Measurements from ENCODE around the gene FOXS1.
"Not testable (repeated sequence)": the region's sequence is repeated elsewhere in the genome, so short reads cannot be mapped to it uniquely, and the experiment has no call there.

The FOXS1 gene

GRCh38 chr20:31820228-31820627, 25.2 kb downstream of the FOXS1 start:
- no peak for DNase-seq

DNA sequence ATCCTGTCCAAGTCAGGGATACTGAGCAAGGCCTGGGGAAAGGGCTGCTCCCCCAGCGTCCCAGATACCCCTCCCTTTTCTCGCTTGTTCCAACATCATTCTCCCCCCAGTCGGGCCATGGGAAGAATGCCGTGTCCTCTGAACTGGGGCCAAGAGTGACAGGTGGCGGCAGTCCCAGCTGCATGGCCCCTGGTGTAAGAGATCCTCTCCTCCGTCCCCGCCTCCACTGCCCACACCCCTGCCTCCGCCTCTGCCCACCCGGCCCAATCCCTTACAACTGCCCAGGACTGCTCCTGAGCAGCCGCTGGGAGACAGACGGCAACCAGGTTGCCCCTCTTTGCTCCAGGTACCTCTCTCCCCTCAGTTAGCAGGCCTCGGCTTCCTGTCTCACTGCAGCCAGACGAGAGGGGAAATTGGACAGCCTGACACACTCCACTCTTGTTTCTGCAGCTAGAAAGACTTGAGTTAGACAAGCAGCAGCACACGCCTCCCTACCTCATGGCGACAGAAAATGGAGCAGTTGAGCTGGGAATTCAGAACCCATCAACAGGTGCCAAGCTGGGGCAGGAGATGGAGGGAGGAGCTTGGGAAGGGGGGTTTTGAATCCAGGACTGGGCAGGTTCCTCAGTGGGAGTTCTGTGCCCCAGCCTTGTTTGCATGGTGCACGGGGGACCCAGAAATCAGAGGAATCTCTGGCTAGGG, 26.2 kb downstream of the FOXS1 start, which contains the start of gene MYLK2:
Gene MYLK2, plus strand, starts transcription at position 274 of the 702 bp plus-strand sequence. Its CDS starts 225 bp downstream, at position 499.
- DNase-seq = no peak

DNA sequence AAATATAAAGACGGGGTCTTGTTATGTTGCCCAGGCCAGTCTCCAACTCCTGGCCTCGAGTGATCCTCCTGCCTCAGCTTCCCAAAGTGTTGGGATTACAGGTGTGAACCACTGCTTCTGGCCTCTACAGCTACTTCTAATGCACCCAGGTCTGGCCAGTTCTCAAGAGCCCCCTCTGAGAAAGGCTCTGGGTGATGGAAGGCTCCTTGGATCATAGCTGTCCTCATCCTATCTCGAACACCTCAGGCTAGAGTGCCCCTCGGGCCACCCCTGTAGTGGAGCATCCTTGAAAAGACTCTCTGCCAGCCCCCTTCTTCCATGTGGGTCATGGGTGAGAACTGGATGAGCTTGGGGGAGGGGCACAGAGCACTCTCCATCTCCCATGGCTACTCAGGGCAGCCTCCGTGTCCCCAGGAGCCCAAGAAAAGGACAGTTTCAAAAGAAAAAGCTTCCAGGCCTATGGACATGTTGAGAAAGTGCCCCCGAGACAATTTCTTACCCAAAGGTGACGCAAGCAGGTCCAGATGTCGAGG, 27.0 kb downstream of the FOXS1 start:
- DNase-seq = no peak

- no peak for DNase-seq
Measured at GRCh38 chr20:31817461-31817860, 27.9 kb downstream of the FOXS1 start.

DNA sequence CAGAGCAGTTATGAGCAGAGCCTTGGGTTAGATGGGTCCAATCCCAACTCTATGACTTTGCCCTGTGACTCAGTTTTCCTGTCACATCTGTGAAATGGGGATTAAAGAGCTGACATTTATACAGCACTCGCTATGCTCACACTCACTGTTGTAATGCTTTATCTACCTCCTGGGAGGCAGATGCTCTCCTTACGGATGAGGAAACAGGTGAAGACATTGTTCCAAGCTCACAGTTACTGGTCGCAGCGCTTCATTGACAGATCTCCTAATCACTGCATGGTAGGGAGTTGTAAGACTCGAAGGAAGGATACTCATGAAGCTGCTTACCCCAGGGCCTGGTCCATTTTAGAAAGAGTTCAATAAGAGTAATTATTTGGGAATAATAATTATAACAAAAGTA, 29.2 kb downstream of the FOXS1 start:
- DNase-seq = no peak

DNA sequence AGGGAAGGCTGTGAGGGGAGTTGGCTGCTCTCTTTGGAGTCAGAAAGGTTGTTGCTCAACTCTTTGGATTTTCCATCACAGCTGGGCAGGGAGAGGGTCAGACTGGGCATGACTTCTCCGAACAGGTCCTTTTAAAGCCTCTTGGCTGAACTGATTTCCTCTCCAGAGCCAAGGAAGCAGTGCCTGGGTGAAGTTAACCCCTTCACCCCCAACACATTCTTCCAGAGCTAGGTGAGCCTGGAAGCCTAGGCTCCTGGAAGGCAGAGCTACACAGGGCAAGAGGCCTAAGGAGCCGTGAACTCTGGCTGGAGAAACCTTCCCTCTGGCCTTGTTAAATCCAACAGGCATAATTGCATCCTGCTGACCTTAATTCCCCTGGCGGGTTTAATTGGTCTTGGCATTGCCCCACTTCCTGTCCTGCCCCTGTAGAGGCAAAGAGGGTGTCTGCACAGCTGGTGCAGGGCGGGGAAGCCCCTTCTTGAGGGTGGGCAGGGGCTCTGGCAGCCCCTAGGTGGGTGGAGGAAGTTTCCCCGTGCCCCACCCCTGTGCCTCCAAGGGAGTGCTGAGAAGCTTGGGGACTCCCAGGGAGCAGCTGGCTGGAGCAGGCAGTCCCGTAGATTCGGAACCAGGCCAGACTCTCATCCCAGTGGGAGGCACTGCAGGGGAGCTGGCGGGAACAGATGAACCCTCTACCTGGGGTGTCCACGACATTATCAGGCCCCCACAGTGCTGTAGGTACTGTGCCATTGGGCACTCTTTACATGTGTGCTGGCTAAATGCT, 29.8 kb downstream of the FOXS1 start:
- DNase-seq = no peak

GRCh38 chr20:31814142-31814541, 31.3 kb downstream of the FOXS1 start:
- not testable (repeated sequence) for DNase-seq

GRCh38 chr20:31813611-31814010, 31.8 kb downstream of the FOXS1 start:
- no peak for DNase-seq

DNA sequence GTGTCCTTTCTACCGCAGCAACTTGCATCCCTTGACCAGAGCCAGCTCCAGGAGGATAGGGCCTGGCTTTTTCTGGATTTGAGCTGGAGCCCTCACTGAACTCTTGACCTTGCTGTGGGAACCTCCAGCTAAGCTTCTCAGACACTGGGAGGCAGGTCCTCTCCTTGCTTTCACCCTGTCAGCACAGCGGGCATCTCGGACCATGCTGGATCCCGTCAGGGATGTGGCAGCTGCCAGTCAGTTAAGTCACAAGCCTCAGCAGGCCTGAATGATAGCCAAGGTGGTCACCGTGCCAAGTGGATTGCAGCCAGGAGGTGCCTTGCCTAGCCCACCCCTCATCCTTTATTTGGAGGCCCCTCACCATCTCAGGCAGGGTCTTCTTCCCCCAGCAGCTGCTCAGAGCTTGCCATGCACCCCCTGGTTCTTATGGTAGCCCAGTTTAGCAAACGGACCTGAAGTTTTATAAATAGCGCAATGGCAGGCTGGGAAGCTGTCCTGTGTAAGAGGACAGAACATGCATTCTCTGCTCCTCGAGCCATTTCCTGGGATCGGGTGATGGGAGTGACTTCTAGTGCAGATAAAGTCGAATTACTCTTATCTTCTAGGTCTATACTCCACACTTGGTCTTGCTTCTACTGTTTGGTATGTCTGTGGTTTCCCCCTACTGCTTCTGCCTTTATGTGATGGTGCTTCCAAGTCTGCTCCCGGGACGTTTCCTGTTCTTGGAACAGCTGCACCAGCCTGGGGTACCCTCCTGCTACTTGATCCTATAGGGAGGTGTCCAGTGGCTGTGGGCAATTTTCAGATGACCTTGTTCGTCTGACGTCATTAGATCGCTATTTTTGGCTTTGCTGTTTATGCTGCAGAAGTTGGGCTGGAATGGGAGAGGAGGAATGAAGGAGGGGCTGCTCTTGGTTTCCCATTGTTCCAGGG, 33.3 kb downstream of the FOXS1 start:
- no peak for DNase-seq

GRCh38 chr20:31811198-31811597, 34.2 kb downstream of the FOXS1 start:
- DNase-seq = no peak

GRCh38 chr20:31809661-31810060, 35.7 kb downstream of the FOXS1 start:
- DNase-seq = no peak

GRCh38 chr20:31808481-31808880, 36.9 kb downstream of the FOXS1 start:
- no peak for DNase-seq

- no peak for DNase-seq
Measured at GRCh38 chr20:31806564-31807355, 38.6 kb downstream of the FOXS1 start.

DNA sequence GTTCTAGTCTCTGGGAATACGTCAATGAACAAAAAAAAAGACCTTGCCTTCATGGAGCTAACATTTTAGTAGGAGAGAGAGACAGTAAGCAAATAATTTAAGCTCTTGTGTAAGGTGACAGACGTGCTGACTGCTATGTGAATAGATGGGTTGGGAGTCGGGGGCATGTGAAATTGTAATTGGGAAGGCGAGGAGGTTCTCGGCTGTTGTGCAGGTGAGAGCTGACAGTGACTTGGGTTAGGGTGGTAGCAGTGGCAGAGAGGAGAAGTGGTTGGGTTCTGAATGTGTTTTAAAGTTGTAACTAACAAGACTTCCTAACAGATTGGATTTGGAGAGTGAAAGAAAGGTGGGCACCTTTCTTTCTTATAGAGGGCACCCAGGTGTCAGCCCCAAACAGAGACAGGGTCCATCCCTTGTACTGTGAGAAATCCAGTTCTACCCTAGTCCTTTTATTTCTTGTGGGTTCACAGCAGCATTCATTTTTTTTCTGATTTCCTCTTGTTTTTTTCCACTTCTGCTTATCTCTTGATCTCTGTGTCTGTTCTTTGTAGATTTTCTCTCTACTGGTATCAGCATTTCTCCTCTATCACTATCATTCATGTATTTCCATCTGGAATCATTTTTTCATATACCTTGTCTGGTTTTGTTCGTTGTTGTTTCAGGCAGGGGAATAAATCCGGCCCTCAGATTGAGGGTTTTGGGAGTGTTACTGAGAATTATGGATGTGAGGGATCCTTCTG, 41.7 kb downstream of the FOXS1 start:
- DNase-seq = no peak

GRCh38 chr20:31801508-31801907, 43.9 kb downstream of the FOXS1 start:
- no peak for DNase-seq

DNA sequence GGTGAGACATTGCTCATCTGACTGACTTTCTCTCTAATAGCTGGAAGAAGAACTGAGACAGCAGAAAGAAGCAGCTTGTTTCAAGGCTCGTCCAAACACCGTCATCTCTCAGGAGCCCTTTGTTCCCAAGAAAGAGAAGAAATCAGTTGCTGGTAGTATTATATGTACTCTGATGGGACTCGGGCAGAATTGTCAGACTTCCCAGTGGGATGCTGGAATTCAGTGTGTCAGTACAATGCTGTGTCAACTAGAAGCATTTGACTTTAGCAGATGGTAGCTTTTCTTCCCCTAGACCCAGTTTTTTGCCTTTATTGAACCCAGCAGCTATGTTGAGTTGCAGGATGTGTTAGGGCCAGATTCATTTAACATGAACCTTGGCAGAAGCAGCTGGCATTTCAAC, 48.0 kb downstream of the FOXS1 start:
- DNase-seq = no peak

Measured in NCI-H510A (cell line).